Measurements from ENCODE around the gene TSPAN31. TPM values are rescaled to one million over a fixed set of nuclear protein-coding genes. Genes with fewer than 3 reads are reported as not detected.
"Not testable (repeated sequence)": the region's sequence is repeated elsewhere in the genome, so short reads cannot be mapped to it uniquely, and the experiment has no call there.

TSPAN31 gene
- total and polyA plus RNA-seq, 8 donors = 12.2 to 29.8 (median 14.5) TPM

DNA sequence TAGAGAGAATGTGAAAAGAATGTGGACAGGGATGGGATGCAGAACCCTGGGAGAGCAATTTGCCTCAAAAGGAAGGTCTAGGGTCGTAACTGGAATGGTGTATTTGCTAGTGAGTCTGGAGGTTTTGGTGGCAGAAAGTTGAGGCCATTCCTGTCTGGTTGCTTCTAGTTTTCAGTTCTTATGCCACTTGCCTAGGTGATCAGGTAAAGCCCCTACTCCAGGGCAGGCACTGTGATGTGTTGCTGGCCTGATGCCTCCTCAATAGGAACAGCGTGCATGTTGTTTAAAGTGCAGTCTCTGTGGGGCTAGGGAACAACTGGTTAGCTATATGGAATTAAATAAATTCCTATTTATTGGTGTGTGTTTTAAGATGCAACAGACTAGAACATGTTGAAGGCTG lies 44.5 kb upstream of the TSPAN31 start:
- H3K27ac ChIP-seq = no peak overlapping the region
- FAIRE-seq = no peak
- TF ChIP-seq CTCF (IDR thresholded peaks at IDR 0.05) = no peak
- H3K4me3 ChIP-seq = no peak overlapping the region
- H3K27me3 ChIP-seq = no peaks in the 10 kb centered on the region
- H3K36me3 ChIP-seq = peaks cover 0 to 16% (median 5%) of the 10 kb centered on the region in 3 donors
- ATAC-seq = no peak
- 90 to 96% methylated on average over 2 of the region's 2 CpGs for WGBS, 2 donors
- DNase-seq = no peak
- no peaks in the 10 kb centered on the region for H3K4me1 ChIP-seq
- intact Hi-C loops (cut with DNase I) = no loop called here
- H3K9me3 ChIP-seq = no peaks in the 10 kb centered on the region

GRCh38 chr12:57707250-57707649 lies 37.6 kb upstream of the TSPAN31 start:
- Histone ChIP-seq H3K27ac (no peak overlapping the region), H3K4me1 (no peaks in the 10 kb centered on the region), H3K4me3 (no peak overlapping the region), H3K36me3 (peaks cover 0 to 6% (median 0%) of the 10 kb centered on the region in 3 donors), H3K9me3 (no peaks in the 10 kb centered on the region), H3K27me3 (no peaks in the 10 kb centered on the region)
- ATAC-seq (no peak), DNase-seq (no peak), FAIRE-seq (no peak)
- intact Hi-C loops (cut with DNase I) = no loop called here
- TF ChIP-seq CTCF (IDR thresholded peaks at IDR 0.05) = no peak
- WGBS, 2 donors = 97 to 99% methylated on average over 3 of the region's 3 CpGs

- FAIRE-seq (no peak), ATAC-seq (no peak), DNase-seq (no peak)
- Histone ChIP-seq H3K27me3 (no peaks in the 10 kb centered on the region), H3K9me3 (no peaks in the 10 kb centered on the region), H3K4me1 (no peaks in the 10 kb centered on the region), H3K36me3 (peaks cover 0 to 6% (median 0%) of the 10 kb centered on the region in 3 donors), H3K27ac (no peak overlapping the region), H3K4me3 (no peak overlapping the region)
- no peak for TF ChIP-seq CTCF (IDR thresholded peaks at IDR 0.05)
- intact Hi-C loops (cut with DNase I) = no loop called here
- WGBS, 2 donors = 67 to 76% methylated on average over 2 of the region's 2 CpGs
Measured at GRCh38 chr12:57708296-57708695, 36.5 kb upstream of the TSPAN31 start.

- 91 to 94% methylated on average over 3 of the region's 3 CpGs for WGBS, 2 donors
- no peaks in the 10 kb centered on the region for H3K4me1 ChIP-seq
- no peak for TF ChIP-seq CTCF (IDR thresholded peaks at IDR 0.05)
- FAIRE-seq (no peak), ATAC-seq (no peak), DNase-seq (no peak)
- no peaks in the 10 kb centered on the region for H3K27me3 ChIP-seq
- intact Hi-C loops (cut with DNase I) = no loop called here
- H3K4me3 ChIP-seq = no peak overlapping the region
- H3K27ac ChIP-seq = no peak overlapping the region
- H3K9me3 ChIP-seq = no peaks in the 10 kb centered on the region
- H3K36me3 ChIP-seq = peaks cover 4 to 22% (median 6%) of the 10 kb centered on the region in 3 donors
Measured at GRCh38 chr12:57712701-57713100, 32.1 kb upstream of the TSPAN31 start.

DNA sequence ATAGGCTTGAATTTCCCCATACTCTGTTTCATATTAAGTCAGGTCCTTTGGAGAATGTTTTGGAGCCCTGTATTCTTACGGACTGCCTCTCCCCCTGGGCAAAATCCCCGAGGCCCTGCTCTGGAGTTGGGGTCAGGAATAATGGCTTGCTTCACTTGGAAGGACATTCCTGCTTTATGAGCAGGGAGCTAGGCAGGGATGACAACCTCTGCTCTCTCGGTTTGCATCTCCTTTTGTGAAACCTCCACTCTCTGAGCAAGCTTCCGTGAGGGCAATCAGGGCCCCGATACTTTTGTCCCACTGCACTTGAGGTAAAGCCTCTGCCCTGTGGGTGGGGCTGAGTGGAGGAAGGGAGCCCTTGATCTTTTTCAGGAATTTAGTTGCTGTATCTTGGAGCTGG lies 31.6 kb upstream of the TSPAN31 start:
- intact Hi-C loops (cut with DNase I) = no loop called here
- 91 to 95% methylated on average over 5 of the region's 5 CpGs for WGBS, 2 donors
- TF ChIP-seq CTCF (IDR thresholded peaks at IDR 0.05) = no peak
- no peaks in the 10 kb centered on the region for H3K9me3 ChIP-seq
- H3K27ac ChIP-seq = no peak overlapping the region
- no peak overlapping the region for H3K4me3 ChIP-seq
- H3K4me1 ChIP-seq = no peaks in the 10 kb centered on the region
- FAIRE-seq (no peak), ATAC-seq (no peak), DNase-seq (no peak)
- H3K27me3 ChIP-seq = no peaks in the 10 kb centered on the region
- peaks cover 5 to 27% (median 11%) of the 10 kb centered on the region in 3 donors for H3K36me3 ChIP-seq

DNA sequence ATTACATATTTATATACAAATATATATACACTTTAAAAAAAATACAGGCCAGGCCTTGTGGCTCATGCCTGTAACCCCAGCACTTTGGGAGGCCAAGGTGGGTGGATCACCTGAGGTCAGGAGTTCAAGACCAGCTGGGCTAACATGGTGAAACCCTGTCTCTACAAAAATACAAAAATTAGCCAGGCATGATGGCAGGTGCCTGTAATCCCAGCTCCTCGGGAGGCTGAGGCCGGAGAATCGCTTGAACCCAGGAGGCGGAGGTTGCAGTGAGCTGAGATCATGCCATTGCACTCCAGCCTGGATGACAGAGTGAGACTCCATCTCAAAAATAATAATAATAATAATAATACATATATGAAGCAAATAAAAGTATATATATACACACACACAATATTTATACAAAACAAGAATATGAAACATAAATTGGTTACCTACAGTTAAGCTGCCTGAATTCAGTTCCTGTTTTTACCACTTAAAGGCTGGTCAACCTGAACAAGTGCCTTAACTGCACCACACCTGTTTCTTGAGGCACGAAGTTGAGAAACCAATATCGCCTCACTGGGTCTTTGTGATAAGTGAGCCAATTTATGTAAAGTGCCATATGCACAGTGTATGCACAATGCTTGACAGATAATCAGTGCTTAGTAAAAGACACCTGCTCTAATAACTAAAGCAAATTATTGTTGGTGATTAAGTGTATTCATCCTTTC lies 29.6 kb upstream of the TSPAN31 start:
- ATAC-seq; H3K4me1 ChIP-seq; intact Hi-C loops (cut with DNase I); H3K27me3 ChIP-seq; DNase-seq; H3K4me3 ChIP-seq; H3K27ac ChIP-seq; H3K9me3 ChIP-seq; FAIRE-seq: not testable (repeated sequence)
- H3K36me3 ChIP-seq = peaks cover 14 to 46% (median 28%) of the 10 kb centered on the region in 3 donors
- WGBS, 2 donors = 96 to 97% methylated on average over 6 of the region's 6 CpGs

All from pancreas (tissue), 10 donors.